IMR-90 (cell line): ENCODE results near the gene CROCC2. TPM values are rescaled to one million over a fixed set of nuclear protein-coding genes. Genes with fewer than 3 reads are reported as not detected.

Source experiments
- ATAC-seq: fragments of 200-7000 bp; cut with Tn5 transposase; 2 replicates; pipeline ENCODE4 v1.9.1; 2020; ENCODE audit warnings: low read depth, mild to moderate bottlenecking, moderate library complexity
- BruUV-seq: library from RNA; stranded (reverse); fragments of 400-500 nt; replicated peaks from 2 replicates; lab custom pipeline; 2021; lab: Mats Ljungman, UMichigan
- CTCF ChIA-PET: fragments of 300-600 bp; formaldehyde crosslinking; extraction: SDS; loops from one replicate; lab custom pipeline; 2021; ENCODE audit warnings: antibody characterized with exemption; lab: Yijun Ruan, JAX
- POLR2A ChIA-PET: fragments of 300-600 bp; sonication (Branson Sonifier 250); formaldehyde crosslinking; loops from one replicate; lab custom pipeline; 2022; ENCODE audit warnings: antibody characterized with exemption; ENCODE audit not compliant: unreplicated experiment; lab: Charles Lee
- DNase-seq: peaks from one replicate; pipeline ENCODE4 v3.0.0; 2013
- H2AFZ ChIP-seq: replicated peaks from 2 replicates; pipeline ENCODE3; 2013; ENCODE audit warnings: low read length, mild to moderate bottlenecking; ENCODE audit not compliant: poor library complexity
- H2AK5ac ChIP-seq: 2 replicates; pipeline ENCODE4 v1.6.1; 2013; ENCODE audit warnings: low read depth, low read length, inconsistent platforms
- H2AK9ac ChIP-seq: replicated peaks from 2 replicates; pipeline ENCODE3; 2013; ENCODE audit warnings: mild to moderate bottlenecking, low read depth, low read length, moderate library complexity; ENCODE audit not compliant: poor library complexity
- H2BK120ac ChIP-seq: 2 replicates; pipeline ENCODE4 v1.6.1; 2013; ENCODE audit warnings: low read depth, low read length, inconsistent platforms
- H2BK15ac ChIP-seq: 3 replicates; pipeline ENCODE4 v1.6.1; 2013; ENCODE audit warnings: low read depth, low read length, inconsistent platforms
- H2BK20ac ChIP-seq: 2 replicates; pipeline ENCODE4 v1.6.1; 2013; ENCODE audit warnings: low read depth, mild to moderate bottlenecking, inconsistent platforms, low read length, moderate library complexity
- H2BK5ac ChIP-seq: 2 replicates; pipeline ENCODE4 v1.6.1; 2013; ENCODE audit warnings: mild to moderate bottlenecking, low read depth, low read length, inconsistent platforms; ENCODE audit not compliant: poor library complexity, severe bottlenecking
- H3K14ac ChIP-seq: replicated peaks from 2 replicates; pipeline ENCODE4 v1.6.1; 2013; ENCODE audit warnings: low read depth, low read length, inconsistent platforms
- H3K18ac ChIP-seq: 2 replicates; pipeline ENCODE4 v1.6.1; 2013; ENCODE audit warnings: low read depth, low read length, control low read depth
- H3K23ac ChIP-seq: 2 replicates; pipeline ENCODE4 v1.6.1; 2013; ENCODE audit warnings: low read depth, low read length, inconsistent platforms
- H3K27ac ChIP-seq: 2 replicates; pipeline ENCODE4 v1.5.1; 2013; ENCODE audit warnings: mild to moderate bottlenecking, control low read depth, low read length; ENCODE audit not compliant: insufficient read depth
- H3K27me3 ChIP-seq: 2 replicates; pipeline ENCODE4 v1.6.1; 2013; ENCODE audit warnings: low read length; ENCODE audit not compliant: control insufficient read depth, insufficient read depth
- H3K36me3 ChIP-seq: 2 replicates; pipeline ENCODE4 v1.6.1; 2013; ENCODE audit warnings: low read length, mixed read lengths; ENCODE audit not compliant: control insufficient read depth, insufficient read depth
- H3K4ac ChIP-seq: 2 replicates; pipeline ENCODE4 v1.6.1; 2013; ENCODE audit warnings: low read depth, low read length, inconsistent platforms
- H3K4me1 ChIP-seq: 2 replicates; pipeline ENCODE4 v1.6.1; 2013; ENCODE audit warnings: low read length, mixed read lengths; ENCODE audit not compliant: control insufficient read depth, insufficient read depth
- H3K4me2 ChIP-seq: 2 replicates; pipeline ENCODE4 v1.6.1; 2013; ENCODE audit warnings: low read depth, mild to moderate bottlenecking, control low read depth, low read length, moderate library complexity
- H3K4me3 ChIP-seq: 2 replicates; pipeline ENCODE4 v1.5.1; 2013; ENCODE audit warnings: low read depth, mild to moderate bottlenecking, control low read depth, low read length, moderate library complexity; ENCODE audit not compliant: insufficient read depth
- H3K56ac ChIP-seq: 2 replicates; pipeline ENCODE4 v1.6.1; 2013; ENCODE audit warnings: low read length, inconsistent platforms; ENCODE audit not compliant: insufficient read depth; ENCODE audit errors: extremely low read depth
- H3K79me1 ChIP-seq, 2 experiments: 2 replicates each; pipeline ENCODE4 v1.6.1; 2013; ENCODE audit warnings: low read length in 2 of 2, inconsistent platforms in 1 of 2, low read depth in 1 of 2
- H3K9ac ChIP-seq: 2 replicates; pipeline ENCODE4 v1.6.1; 2013; ENCODE audit warnings: low read depth, low read length, control low read depth
- H3K9me1 ChIP-seq: 2 replicates; pipeline ENCODE4 v1.6.1; 2013; ENCODE audit warnings: low read length, inconsistent platforms; ENCODE audit not compliant: insufficient read depth
- H3K9me3 ChIP-seq: 2 replicates; pipeline ENCODE4 v1.6.1; 2013; ENCODE audit warnings: low read length; ENCODE audit not compliant: control insufficient read depth, insufficient read depth
- H4K20me1 ChIP-seq: 2 replicates; pipeline ENCODE4 v1.6.1; 2013; ENCODE audit warnings: low read length, inconsistent platforms; ENCODE audit not compliant: insufficient read depth
- H4K5ac ChIP-seq: 2 replicates; pipeline ENCODE4 v1.6.1; 2013; ENCODE audit warnings: mild to moderate bottlenecking, low read depth, low read length, control low read depth
- H4K8ac ChIP-seq, 2 experiments: 2 replicates each; pipeline ENCODE4 v1.6.1; 2013; ENCODE audit warnings: low read depth in 2 of 2, low read length in 2 of 2, control low read depth in 1 of 2, inconsistent platforms in 1 of 2
- H4K91ac ChIP-seq: 2 replicates; pipeline ENCODE4 v1.6.1; 2013; ENCODE audit warnings: low read depth, low read length, inconsistent platforms; ENCODE audit not compliant: insufficient read depth
- CHD1 ChIP-seq: IDR thresholded peaks from 2 replicates; pipeline ENCODE4 v1.6.1; 2012; ENCODE audit warnings: low read depth, low read length, improper control_type of control experiment
- CTCF ChIP-seq: conservative IDR thresholded peaks from 2 replicates; pipeline ENCODE4 v1.5.1; 2012; ENCODE audit warnings: mild to moderate bottlenecking, low read depth, low read length, improper control_type of control experiment
- FOS ChIP-seq: fragments of 150-350 bp; IDR thresholded peaks from 2 replicates; pipeline ENCODE4 v1.6.1; 2016; ENCODE audit warnings: low read depth, low read length
- MAFK ChIP-seq: IDR thresholded peaks from 2 replicates; pipeline ENCODE4 v1.6.1; 2012; ENCODE audit warnings: low read depth, low read length, improper control_type of control experiment
- MAZ ChIP-seq: IDR thresholded peaks from 2 replicates; pipeline ENCODE4 v1.6.1; 2012; ENCODE audit warnings: low read depth, mild to moderate bottlenecking, low read length, improper control_type of control experiment, moderate library complexity, borderline replicate concordance
- MXI1 ChIP-seq: IDR thresholded peaks from 2 replicates; pipeline ENCODE4 v1.6.1; 2012; ENCODE audit warnings: low read depth, mild to moderate bottlenecking, low read length, moderate library complexity, borderline replicate concordance
- NFE2L2 ChIP-seq: fragments of 150-350 bp; IDR thresholded peaks from 2 replicates; pipeline ENCODE4 v1.6.1; 2016; ENCODE audit warnings: low read depth, mild to moderate bottlenecking, low read length
- POLR2A ChIP-seq: IDR thresholded peaks from 2 replicates; pipeline ENCODE4 v1.6.1; 2012; ENCODE audit warnings: mild to moderate bottlenecking, low read depth, low read length
- RAD21 ChIP-seq: IDR thresholded peaks from 2 replicates; pipeline ENCODE4 v1.6.1; 2012; ENCODE audit warnings: low read length, improper control_type of control experiment
- RFX5 ChIP-seq: IDR thresholded peaks from 2 replicates; pipeline ENCODE4 v1.8.0; 2012; ENCODE audit warnings: low read depth, mild to moderate bottlenecking, low read length, moderate library complexity
- SMC3 ChIP-seq: fragments of 150-350 bp; IDR thresholded peaks from 2 replicates; pipeline ENCODE4 v1.6.1; 2016; ENCODE audit warnings: low read depth, mild to moderate bottlenecking, antibody characterized with exemption, low read length, moderate library complexity
- WGBS, 2 experiments: methylation state at CpG; one replicate each; pipeline versions ENCODE4 v1.1.5 to v1.1.7; 2013; ENCODE audit warnings: missing lambda C conversion rate in 2 of 2; ENCODE audit not compliant: insufficient read length in 1 of 2; ENCODE audit errors: extremely low coverage in 2 of 2; 5-methylcytosine and 5-hydroxymethylcytosine counted together
- dilution Hi-C: fragments of 300-500 bp; cut with HindIII; formaldehyde crosslinking; loops from one replicate; pipeline ENCODE4 v1.14.3; 2018; ENCODE audit warnings: low sequenced_read_pairs; ENCODE audit not compliant: unreplicated experiment
- in situ Hi-C: fragments of 300-500 bp; cut with MboI; formaldehyde crosslinking; loops from 3 replicates; pipeline ENCODE4 v1.14.3; 2019; ENCODE audit warnings: low sequenced_read_pairs, inconsistent platforms, mixed read lengths
- intact Hi-C: fragments of 100-400 bp; cut with micrococcal nuclease; formaldehyde crosslinking; loops from 2 replicates; pipeline ENCODE4 v1.10.0; 2022
- polyA plus RNA-seq, 3 experiments: library from polyadenylated mRNA; depleted of rRNA; stranded (reverse); fragments of >200 nt; gene quantifications; 2 replicates each; pipeline ENCODE4 v1.2.3, GENCODE V29; 2012; ENCODE audit warnings: low replicate concordance in 1 of 3
- total RNA-seq: library from RNA; depleted of rRNA; stranded (reverse); fragments of >200 nt; gene quantifications from 2 replicates; pipeline ENCODE4 v1.2.3, GENCODE V29; 2012
- TF ChIP-seq, protein P1 (sequence below): fragments of 150-350 bp; IDR thresholded peaks from 2 replicates; pipeline ENCODE4 v1.6.1; 2016; ENCODE audit warnings: low read depth, mild to moderate bottlenecking, low read length, moderate library complexity, borderline replicate concordance

The CROCC2 gene
- total and polyA plus RNA-seq, 2 of the 4 experiments (the other 2 are of a cell fraction), result not detected

GRCh38 chr2:240888130-240888889 is 17.8 kb upstream of the CROCC2 start:
- Histone ChIP-seq H3K79me1 (no peaks in the 10 kb centered on the region), H3K56ac (no peak overlapping the region), H2BK15ac (no peak overlapping the region), H2AK9ac (no peak overlapping the region), H2BK20ac (no peak overlapping the region), H3K4me2 (no peak overlapping the region), H3K36me3 (no peaks in the 10 kb centered on the region), H3K4me3 (no peak overlapping the region), H3K9ac (no peak overlapping the region), H3K23ac (no peak overlapping the region), H3K4ac (no peak overlapping the region), H4K20me1 (no peaks in the 10 kb centered on the region), H2AK5ac (no peak overlapping the region), H3K27ac (no peak overlapping the region), H3K9me3 (no peaks in the 10 kb centered on the region), H2BK120ac (no peak overlapping the region), H3K4me1 (no peaks in the 10 kb centered on the region; the same call in 1 of the 2 replicates), H2AFZ (no peak overlapping the region), H2BK5ac (no peak overlapping the region), H3K9me1 (no peaks in the 10 kb centered on the region), H3K14ac (no peak overlapping the region), H3K27me3 (peaks cover 4% of the 10 kb centered on the region; the same call in 1 of the 2 replicates), H4K91ac (no peak overlapping the region), H3K18ac (no peak overlapping the region), H4K8ac (no peak overlapping the region), H4K5ac (no peak overlapping the region)
- ChIA-PET POLR2A (no interaction called here), CTCF (no interaction called here)
- 90% methylated on average over 25 of the region's 37 CpGs; no CpG with 5 or more reads in 1 of the 2 experiments for WGBS, 2 experiments
- dilution Hi-C loops (no loop called here), in situ Hi-C loops (no loop called here), intact Hi-C loops (no loop called here)
- DNase-seq (no peak), ATAC-seq (no peak)
- no peak for TF ChIP-seq MAZ
- TF ChIP-seq CHD1, result no peak
- TF ChIP-seq RAD21, result no peak
- TF ChIP-seq POLR2A, result no peak
- TF ChIP-seq MAFK, result no peak
- TF ChIP-seq FOS, result no peak
- TF ChIP-seq MXI1, result no peak
- TF ChIP-seq, protein P1, sequence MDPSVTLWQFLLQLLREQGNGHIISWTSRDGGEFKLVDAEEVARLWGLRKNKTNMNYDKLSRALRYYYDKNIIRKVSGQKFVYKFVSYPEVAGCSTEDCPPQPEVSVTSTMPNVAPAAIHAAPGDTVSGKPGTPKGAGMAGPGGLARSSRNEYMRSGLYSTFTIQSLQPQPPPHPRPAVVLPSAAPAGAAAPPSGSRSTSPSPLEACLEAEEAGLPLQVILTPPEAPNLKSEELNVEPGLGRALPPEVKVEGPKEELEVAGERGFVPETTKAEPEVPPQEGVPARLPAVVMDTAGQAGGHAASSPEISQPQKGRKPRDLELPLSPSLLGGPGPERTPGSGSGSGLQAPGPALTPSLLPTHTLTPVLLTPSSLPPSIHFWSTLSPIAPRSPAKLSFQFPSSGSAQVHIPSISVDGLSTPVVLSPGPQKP, result no peak
- no peak for TF ChIP-seq NFE2L2
- TF ChIP-seq RFX5, result no peak
- TF ChIP-seq CTCF, result no peak
- no peak for TF ChIP-seq SMC3
- BruUV-seq, result no TSS peak
